Body of pancreas (tissue), 4 donors: ENCODE measurements around the gene ARHGEF40.

ENCODE experiments used
- POLR2A ChIP-seq, 3 donors: fragments of 450-650 bp; IDR thresholded peaks; one replicate each; pipeline ENCODE4 v1.6.1; 2016; ENCODE audit warnings: antibody characterized with exemption in 3 of 3, mild to moderate bottlenecking in 2 of 3
- TF ChIP-seq, protein P1 (sequence below), 7 experiments: fragments of 450-650 bp in 4 of 7; fragments of 200-600 bp in 3 of 7; sonication (generic) in 3 of 7; IDR thresholded peaks; one replicate each; pipeline ENCODE4 v1.5.1; 2016 to 2019; ENCODE audit warnings: antibody characterized with exemption in 7 of 7

DNA sequence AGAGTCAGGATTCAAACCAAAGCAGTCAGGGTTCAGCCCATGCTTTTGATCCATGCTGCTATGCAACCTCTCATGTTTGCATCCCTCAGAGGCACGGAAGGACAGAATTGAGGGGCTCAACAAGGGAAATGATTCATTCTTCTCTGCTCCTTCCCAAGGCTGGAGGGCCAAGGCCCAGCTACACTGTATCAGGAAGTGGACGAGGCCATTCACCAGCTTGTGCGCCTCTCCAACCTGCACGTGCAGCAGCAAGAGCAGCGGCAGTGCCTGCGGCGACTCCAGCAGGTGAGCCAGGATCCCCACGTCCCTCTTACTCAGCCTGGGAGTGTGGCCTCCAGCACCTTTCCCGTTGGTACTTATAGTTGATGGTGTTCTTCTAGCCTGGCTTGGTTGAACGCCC is 8.6 kb downstream of the ARHGEF40 start:
- TF ChIP-seq, protein P1, sequence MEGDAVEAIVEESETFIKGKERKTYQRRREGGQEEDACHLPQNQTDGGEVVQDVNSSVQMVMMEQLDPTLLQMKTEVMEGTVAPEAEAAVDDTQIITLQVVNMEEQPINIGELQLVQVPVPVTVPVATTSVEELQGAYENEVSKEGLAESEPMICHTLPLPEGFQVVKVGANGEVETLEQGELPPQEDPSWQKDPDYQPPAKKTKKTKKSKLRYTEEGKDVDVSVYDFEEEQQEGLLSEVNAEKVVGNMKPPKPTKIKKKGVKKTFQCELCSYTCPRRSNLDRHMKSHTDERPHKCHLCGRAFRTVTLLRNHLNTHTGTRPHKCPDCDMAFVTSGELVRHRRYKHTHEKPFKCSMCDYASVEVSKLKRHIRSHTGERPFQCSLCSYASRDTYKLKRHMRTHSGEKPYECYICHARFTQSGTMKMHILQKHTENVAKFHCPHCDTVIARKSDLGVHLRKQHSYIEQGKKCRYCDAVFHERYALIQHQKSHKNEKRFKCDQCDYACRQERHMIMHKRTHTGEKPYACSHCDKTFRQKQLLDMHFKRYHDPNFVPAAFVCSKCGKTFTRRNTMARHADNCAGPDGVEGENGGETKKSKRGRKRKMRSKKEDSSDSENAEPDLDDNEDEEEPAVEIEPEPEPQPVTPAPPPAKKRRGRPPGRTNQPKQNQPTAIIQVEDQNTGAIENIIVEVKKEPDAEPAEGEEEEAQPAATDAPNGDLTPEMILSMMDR (IDR thresholded peaks at IDR 0.05): no peak
- no peak for TF ChIP-seq POLR2A (IDR thresholded peaks at IDR 0.05)
